Hair follicle dermal papilla cell (primary cell): Measurements from ENCODE around the gene FUT1. TPM values are rescaled to one million over a fixed set of nuclear protein-coding genes. Genes with fewer than 3 reads are reported as not detected.

ENCODE experiments used
- small RNA-seq: library from RNA; depleted of rRNA; stranded (forward); fragments of <200 nt; gene quantifications from one replicate; pipeline ENCODE3, GENCODE V24; 2012
- total RNA-seq: library from RNA; depleted of rRNA; stranded (reverse); fragments of >200 nt; gene quantifications from 2 replicates; pipeline ENCODE4 v1.2.3, GENCODE V29; 2012

The FUT1 gene
- not detected in 2 replicates for total RNA-seq

DNA sequence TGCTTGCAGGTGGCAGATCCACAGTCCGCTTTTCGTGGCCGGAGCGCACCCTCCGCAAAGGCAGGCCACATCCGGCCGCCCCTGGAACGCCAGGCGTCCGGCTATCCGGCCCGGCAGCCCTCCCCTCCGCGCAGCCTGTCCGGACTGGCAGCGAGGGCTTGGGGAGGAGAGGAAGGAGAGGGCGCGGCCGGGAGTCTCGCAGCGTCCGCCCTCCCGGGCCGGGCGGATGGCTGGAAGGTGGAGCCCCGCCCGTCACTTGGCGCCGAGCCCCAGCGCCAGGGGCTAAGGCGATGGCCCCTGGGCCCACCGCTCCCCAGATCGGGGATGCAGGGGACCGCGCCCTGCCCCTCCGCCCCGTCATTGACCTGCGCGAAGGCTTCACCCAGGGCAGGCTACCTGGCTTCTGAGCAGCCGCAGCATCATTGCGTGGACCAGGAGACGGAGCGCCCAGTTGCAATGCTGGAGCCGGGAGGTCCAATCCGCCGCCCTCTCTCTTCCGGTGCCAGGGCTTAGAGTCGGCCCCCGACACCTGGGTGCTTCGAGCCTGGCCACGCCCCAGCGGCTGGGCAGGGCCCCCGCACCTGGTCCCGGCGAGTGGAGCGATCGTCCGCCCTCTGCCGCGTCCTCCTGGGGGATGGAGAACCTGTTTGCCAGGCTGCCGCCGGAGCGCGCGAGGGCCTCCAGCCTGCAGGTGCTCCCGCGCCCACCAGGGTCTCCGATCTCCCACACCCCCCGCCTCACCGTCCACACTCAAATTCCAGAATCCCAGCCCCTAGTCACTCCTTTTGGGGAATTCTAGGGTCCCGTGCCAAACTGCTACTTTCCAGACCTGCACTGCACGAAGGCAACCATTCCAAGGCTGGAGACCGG is at the start of gene FUT1:
FUT1 (minus strand) TSS at position 146 of the 870 bp plus-strand sequence. CDS start 1,360 bp downstream, outside the sequence.

DNA sequence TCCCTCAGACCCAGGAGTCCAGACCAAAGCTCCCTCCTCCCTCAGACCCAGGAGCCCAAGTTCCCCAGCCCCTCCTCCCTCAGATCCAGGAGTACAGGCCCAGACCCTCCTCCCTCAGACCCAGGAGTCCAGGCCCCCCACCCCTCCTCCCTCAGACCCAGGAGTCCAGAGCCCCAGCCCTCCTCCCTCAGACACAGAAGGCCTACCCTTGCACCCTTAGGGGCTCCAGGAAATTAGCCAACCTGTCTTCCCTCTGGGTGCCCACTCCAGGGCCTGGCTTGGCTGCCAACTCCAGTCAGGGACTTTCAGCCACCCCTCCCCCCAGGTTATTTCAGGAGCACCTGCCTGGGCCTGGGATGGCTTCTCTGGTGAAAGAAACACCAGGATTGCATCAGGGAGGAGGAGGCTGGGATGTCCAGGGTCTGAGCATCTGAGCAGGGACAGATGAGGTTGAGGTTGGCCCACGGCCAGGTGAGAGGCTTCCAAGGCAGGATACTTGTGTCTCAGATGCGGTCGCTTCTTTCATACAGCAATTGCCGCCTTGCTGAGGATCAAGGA is 2.7 kb upstream of the FUT1 start, which contains the start of gene FGF21:
FGF21 (plus strand) TSS at position 441 of the 558 bp plus-strand sequence. CDS start 713 bp downstream, outside the sequence.

DNA sequence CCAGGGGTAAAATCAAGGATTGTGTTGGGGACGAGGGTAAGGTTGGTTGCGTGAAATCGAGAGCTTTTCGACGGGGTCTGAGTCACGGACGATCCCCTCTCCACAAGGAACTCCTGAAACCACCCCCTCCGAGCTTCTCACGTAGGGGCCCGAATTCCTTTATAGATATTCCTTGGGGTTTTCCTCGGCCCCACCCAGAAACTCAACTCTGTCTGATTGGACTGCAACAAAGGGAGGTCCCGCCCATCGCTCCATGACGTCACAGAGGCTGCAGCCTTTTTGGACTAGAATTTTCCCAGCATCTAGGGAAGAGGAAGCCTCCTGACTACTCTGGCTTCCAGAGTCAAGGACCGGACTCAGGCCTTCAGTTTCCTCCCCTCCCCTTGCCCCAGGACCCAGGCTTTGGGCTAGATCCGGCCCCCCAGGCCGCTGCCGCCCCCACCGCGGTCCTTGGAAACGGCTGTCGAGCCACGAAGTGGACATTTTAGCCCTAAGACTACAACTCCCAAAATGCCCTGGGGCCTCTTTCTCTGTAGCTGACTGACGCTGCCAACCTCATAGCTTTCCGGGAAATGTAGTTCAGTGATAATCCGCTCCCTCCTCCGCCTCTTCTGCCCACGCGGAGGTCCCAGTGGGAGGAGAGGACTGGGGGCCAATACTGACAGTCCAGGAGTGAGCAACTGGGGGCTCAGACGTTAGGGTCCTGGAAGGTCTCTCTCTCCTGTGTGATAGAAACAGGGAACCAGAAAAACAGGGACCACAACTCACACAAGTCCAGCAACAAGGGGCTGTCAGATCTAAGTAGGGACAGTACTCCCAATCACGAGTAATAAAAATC is 5.5 kb downstream of the FUT1 start, which contains the start of gene IZUMO1:
IZUMO1 (minus strand) TSS at position 172 of the 838 bp plus-strand sequence. CDS start 1,050 bp downstream, outside the sequence.

DNA sequence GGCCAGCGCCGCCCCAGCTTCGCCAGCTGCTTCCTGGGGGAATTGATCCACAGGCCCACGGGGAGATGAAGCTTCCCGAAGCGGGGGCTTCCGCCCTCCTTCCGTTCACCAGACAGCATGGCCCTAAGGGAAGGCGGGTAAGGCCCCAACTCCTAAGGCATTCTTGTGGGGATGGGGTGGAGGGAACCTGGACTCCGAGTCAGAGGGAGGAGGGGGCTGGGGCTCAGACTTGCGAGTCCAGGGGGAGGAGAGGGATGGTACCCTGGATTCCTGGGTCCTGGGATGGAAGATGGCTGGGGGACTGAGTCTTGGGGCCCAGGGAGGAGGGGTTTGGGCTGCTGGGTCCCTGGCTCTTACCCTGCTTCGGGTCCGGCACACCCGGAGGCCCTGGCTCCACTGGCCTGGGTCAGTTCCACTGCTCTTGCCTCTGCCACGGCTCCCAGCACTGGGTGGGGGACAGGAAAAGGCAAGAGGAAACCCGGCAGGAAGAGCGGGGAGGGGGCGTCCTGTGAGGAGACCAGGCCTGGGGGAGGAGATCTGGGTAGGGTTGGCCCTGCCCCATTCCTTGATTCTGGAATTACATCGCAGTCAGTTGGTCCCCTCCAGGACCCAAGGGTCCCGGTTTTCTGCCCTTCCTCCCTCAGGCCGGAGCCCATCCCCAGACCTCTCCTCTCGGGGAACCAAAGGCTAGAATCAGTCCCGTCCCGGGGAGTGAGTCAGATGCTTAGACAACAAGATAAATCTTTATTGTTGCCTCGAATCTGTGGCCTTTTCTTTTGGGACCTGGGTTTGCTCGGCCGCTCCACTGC is 12.1 kb downstream of the FUT1 start, which contains the start of gene RASIP1:
RASIP1 (minus strand) TSS at position 447 of the 809 bp plus-strand sequence; CDS start at position 119, 328 bp downstream.

DNA sequence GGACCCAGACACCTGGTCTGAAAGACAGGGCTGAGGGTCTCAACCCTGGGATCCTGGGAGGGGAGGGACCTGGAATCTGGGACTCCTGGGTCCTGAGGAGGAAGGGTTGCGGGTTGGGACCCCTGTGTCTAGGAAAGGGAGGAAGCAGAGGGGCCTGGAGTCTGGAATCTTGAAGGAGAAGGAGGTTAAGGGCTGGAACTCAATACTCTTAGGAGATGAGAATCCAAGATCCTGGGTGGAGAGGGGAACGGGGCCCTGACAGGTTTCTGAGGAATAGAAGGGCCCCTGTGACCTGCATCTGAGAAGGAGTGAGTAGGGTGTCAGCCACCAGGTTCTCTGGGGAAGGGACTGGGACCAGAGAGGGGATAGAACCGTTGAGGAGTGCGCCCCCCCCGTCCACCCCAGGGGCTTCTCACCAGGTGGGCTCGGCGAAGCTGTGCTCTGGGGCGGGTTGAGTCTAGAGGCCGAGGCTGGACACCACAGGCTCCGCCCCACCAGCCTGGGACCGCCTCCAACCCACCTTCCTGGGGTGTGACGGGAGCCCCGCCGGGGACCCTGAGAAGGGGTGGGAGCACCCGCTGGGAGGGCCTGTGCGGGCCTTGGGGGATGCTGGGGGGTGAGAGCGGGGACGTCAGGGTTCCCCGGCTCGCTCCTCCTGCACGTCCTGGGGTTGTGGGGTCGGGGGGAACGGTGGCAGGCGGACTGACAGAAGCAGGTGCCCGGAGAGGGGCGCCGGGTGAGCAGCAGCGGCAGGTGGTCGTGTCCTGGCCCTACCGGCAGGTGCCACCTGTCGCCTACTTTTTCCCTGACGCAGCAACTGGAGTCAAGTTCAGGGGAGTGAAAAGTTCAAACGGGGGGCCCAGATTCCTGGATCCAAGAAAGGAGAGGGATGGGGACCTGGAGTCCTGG is 32.9 kb downstream of the FUT1 start, which contains the start of gene MAMSTR:
MAMSTR (minus strand) TSS at position 463 of the 909 bp plus-strand sequence. CDS start 694 bp downstream, outside the sequence.

Small RNAs within 50 kb of the gene (small RNA-seq; reads per million reads assigned to genes)
- not detected for gene RNU6-317P

Other genes starting within 250 kb of the FUT1 start
- under 0.01 and 0.36 TPM in 2 replicates for gene LMTK3, start 240.8 kb downstream of the FUT1 start, total RNA-seq
- 0.36 TPM in 1 of 2 replicates, not detected in the other for gene SULT2B1, start 200.5 kb downstream of the FUT1 start, total RNA-seq
- gene SPACA4, start 145.9 kb downstream of the FUT1 start, total RNA-seq, result not detected in 2 replicates
- gene FAM83E, start 137.6 kb downstream of the FUT1 start, total RNA-seq, result 0.24 and 1.3 TPM in 2 replicates
- 1,307 and 1,432 TPM in 2 replicates for gene RPL18, start 133.5 kb downstream of the FUT1 start, total RNA-seq
- 16.5 and 19.1 TPM in 2 replicates for gene SPHK2, start 133.1 kb downstream of the FUT1 start, total RNA-seq
- gene DBP, start 115.3 kb downstream of the FUT1 start, total RNA-seq, result 7.6 and 12.3 TPM in 2 replicates
- gene CA11, start 106.5 kb downstream of the FUT1 start, total RNA-seq, result 1.5 and 2.9 TPM in 2 replicates
- 0.32 TPM in 1 of 2 replicates, not detected in the other for gene NTN5, start 79.6 kb downstream of the FUT1 start, total RNA-seq
- under 0.01 TPM in 1 of 2 replicates, not detected in the other for gene FUT2, start 56.7 kb downstream of the FUT1 start, total RNA-seq
- 0.97 and 1.5 TPM in 2 replicates for gene MAMSTR, start 32.9 kb downstream of the FUT1 start, total RNA-seq
- 0.32 and 0.36 TPM in 2 replicates for gene RASIP1, start 12.0 kb downstream of the FUT1 start, total RNA-seq
- gene IZUMO1, start 5.7 kb downstream of the FUT1 start, total RNA-seq, result not detected in 2 replicates
- not detected in 2 replicates for gene FGF21, start 2.9 kb upstream of the FUT1 start, total RNA-seq
- 33.6 and 34.4 TPM in 2 replicates for gene BCAT2, start 58.4 kb upstream of the FUT1 start, total RNA-seq
- 12.2 and 14.6 TPM in 2 replicates for gene HSD17B14, start 83.8 kb upstream of the FUT1 start, total RNA-seq
- gene PLEKHA4, start 116.0 kb upstream of the FUT1 start, total RNA-seq, result 15.7 and 20.8 TPM in 2 replicates
- 86.6 and 94.5 TPM in 2 replicates for gene PPP1R15A, start 119.8 kb upstream of the FUT1 start, total RNA-seq
- 0.12 and 0.16 TPM in 2 replicates for gene TULP2, start 146.1 kb upstream of the FUT1 start, total RNA-seq
- gene NUCB1, start 147.7 kb upstream of the FUT1 start, total RNA-seq, result 269 and 313 TPM in 2 replicates
- gene DHDH, start 181.1 kb upstream of the FUT1 start, total RNA-seq, result not detected in 2 replicates
- gene BAX, start 202.2 kb upstream of the FUT1 start, total RNA-seq, result 66.0 and 84.5 TPM in 2 replicates
- 3,530 and 3,694 TPM in 2 replicates for gene FTL, start 212.7 kb upstream of the FUT1 start, total RNA-seq
- 61.7 and 65.2 TPM in 2 replicates for gene GYS1, start 240.7 kb upstream of the FUT1 start, total RNA-seq
- gene RUVBL2, start 241.2 kb upstream of the FUT1 start, total RNA-seq, result 110 and 121 TPM in 2 replicates